AML-193 (cell line): ENCODE data around the gene LEFTY2.
"Not testable (repeated sequence)": the region's sequence is repeated elsewhere in the genome, so short reads cannot be mapped to it uniquely, and the experiment has no call there.

ENCODE experiments used
- DNase-seq, 2 experiments: peaks; one replicate each; lab custom pipeline; 2025; lab: John Stamatoyannopoulos, UW

LEFTY2 gene

GRCh38 chr1:225941187-225941941 lies at the start of gene LEFTY2:
Gene LEFTY2, minus strand, starts transcription at chr1:225941220. Its CDS starts 80 bp downstream, at chr1:225941140.
- DNase-seq: no peak

- DNase-seq: peak; percentile 48 to 67
Measured at GRCh38 chr1:225987491-225988316, 46.7 kb upstream of the LEFTY2 start.

GRCh38 chr1:225981714-225982113 lies 40.7 kb upstream of the LEFTY2 start:
- DNase-seq: no peak

DNA sequence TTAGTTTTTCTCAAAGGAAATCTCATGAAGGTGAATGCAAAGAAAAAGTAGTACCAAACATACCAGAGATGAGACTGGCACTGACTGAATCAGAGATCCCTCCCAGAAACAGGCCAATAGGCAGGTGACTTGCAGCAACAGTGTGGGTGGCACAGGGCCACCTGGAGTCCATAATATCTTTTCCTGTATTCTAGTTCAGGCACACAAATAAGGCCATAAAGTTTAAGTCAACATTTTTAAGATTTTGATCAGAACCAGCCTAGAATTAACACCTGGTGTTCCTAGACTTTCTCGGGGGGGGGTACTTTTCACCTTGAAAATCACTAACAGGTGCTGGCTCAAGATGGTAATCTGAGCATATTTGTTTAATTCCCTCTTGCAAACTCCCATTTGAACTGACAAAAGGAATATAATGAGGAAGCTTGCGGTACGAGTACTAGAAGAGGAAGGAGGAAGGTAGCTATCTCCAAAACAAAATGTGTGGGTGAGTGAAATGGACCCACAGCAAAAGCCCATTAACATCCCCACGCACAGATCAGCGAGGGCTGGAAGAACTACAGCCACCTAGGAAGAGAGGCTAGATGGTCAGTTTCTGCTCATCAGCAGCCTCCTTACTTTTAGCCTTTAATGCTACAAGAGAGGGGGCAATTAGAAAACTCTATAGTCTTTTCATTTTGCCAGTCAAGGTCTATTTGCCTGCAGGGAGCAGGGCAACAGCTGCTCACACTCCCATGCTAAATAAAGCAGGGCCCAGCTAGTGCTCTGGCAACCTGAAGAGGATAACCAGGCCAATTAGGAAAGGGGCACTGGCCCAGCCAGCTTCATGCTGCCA lies 39.2 kb upstream of the LEFTY2 start:
- DNase-seq: no peak

DNA sequence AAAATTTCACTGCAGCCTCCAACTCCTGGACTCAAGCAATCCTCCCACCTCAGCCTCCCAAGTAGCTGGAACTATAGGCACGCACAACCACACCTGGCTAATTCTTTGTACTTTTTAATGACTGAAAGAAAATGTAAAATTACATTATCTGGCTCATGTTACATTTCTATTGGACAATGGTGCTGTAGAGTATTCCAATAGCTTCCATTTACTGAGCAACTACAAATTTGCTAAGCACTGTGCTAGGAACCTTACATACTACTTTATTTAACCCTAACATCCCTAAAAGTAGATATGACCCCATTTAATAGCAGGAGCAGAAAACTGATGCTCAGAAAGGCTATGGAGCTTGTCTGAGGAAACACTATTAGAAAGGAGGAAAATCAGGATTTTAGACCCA lies 38.4 kb upstream of the LEFTY2 start:
- DNase-seq: no peak

GRCh38 chr1:225977937-225978748 lies 37.1 kb upstream of the LEFTY2 start:
- no peak for DNase-seq

GRCh38 chr1:225975146-225975545 lies 34.1 kb upstream of the LEFTY2 start:
- not testable (repeated sequence) for DNase-seq

- DNase-seq: no peak
Measured at GRCh38 chr1:225974454-225974853, 33.4 kb upstream of the LEFTY2 start.

DNA sequence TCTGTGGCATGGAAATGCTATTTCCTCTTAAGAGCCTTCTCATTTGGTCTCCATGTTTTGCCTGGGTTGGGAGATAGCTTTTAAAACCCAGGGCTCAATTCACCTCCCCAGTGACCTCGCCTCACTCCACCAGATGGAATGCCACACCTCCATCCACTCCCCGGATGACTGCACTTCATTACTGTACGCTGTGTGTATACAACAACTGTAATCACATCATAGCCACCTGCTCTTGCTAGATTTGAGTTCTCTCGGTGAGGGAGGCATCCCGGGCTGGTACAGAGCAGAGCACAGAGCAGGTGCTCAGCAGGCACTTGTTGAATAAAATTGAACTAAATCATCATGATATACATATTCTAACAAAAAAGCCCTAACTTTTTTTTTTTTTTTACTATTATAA lies 32.1 kb upstream of the LEFTY2 start:
- no peak for DNase-seq

- no peak for DNase-seq
Measured at GRCh38 chr1:225972344-225973152, 31.5 kb upstream of the LEFTY2 start.

- DNase-seq: not testable (repeated sequence)
Measured at GRCh38 chr1:225970592-225971157, 29.7 kb upstream of the LEFTY2 start.

DNA sequence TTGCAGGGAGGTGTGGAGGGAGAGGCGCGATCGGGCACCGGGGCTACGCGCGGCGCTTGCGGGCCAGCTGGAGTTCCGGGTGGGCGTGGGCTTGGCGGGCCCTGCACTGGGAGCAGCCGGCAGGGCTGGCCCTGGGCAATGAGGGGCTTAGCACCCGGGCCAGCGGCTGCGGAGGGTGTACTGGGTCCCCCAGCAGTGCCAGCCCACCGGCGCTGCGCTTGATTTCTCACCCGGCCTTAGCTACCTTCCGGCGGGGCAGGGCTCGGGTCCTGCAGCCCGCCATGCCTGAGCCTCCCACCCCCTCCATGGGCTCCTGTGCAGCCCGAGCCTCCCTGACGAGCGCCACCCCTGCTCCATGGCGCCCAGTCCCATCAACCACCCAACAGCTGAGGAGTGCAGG lies 28.7 kb upstream of the LEFTY2 start:
- DNase-seq: not testable (repeated sequence)

- DNase-seq: no peak
Measured at GRCh38 chr1:225965231-225965630, 24.2 kb upstream of the LEFTY2 start.

DNA sequence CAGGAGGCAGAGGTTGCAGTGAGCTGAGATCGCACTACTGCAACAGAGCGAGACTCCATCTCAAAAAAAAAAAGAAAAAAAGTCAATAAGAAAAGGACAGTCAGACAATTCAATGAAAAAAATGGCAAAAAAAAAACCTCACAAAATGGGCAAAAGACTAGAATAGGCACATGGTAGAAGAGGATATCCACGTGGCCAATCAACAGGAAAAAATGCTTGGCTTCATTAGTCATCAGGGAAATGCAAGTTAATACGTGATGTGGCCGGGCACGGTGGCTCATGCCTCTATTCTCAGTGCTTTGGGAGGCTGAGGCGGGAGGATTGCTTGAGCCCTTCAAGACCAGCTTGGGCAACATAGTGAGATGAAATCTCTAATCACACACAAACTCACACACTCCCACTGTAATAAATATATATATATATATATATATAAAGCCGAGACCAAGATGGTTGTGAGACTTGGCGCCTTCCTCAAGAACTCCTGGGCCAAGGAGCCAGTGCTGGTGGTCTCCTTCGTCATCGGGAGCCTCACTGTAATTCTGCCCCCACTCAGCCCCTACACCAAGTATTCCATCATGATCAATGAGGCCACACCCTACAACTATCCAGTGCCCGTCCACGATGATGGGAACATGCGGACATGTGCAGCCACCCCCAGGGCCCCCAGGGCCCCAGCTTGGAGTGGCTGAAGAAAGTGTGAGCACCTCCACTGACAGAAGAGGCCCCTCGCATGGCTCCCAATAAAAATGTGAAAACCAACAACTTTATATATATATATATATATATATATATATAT lies 22.9 kb upstream of the LEFTY2 start:
- DNase-seq: no peak

DNA sequence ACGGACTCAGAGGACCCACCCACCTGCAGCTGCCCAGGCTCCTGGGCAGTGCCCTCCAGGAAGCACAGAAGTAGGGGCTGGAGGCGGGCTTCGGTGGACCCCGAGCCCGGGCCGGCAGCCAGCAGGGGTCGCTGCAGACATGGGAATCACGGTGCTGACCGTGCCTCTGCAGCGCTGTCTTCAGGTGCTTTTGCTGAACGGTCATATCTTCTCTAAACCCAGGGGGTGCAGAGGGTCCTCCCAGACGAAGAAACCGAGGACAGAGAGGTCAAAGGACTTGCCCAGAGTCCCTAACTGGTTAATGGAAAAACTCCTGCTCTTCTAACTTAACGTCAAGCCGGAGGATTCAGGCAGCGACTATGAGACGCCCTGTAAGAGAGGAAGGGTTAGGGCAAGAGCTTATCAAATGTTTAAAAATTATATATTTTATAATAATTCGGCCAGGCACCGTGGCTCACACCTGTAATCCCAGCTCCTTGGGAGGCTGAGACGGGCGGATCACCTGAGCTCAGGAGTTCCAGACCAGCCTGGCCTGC lies 21.5 kb upstream of the LEFTY2 start:
- DNase-seq: no peak

DNA sequence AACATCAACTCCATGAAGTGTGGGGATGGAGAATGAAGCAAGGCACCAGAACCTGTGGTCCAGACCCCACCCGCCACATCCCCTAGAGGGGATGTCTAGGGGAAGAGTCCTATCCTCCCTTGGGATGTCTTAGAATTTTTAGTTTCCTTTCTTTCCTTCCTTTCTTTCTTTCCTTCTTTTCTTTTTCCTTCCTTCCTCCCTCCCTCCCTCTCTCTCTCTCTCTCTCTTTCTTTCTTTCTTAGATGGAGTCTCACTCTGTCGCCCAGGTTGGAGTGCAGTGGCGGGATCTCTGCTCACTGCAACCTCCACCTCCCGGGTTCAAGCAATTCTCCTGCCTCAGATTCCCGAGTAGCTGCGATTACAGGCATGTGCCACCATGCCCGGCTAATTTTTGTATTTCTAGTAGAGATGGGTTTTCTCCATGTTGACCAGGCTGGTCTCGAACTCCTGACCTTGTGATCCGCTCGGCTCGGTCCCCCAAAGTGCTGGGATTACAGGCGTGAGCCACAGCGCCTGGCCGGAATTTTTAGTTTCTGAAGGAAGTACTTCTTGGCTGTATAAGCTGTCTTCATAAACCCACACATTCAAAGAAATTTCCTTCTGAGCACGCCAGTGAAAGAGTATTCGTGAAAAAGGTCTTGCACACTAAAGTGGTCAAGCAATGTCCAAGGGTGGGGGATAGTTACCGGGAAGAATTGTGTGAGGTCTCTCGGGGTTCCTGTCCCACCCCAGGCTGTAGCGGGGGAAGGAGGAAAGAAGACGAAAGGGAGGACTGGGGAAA lies 20.8 kb upstream of the LEFTY2 start:
- DNase-seq: no peak

GRCh38 chr1:225958041-225958440 lies 17.0 kb upstream of the LEFTY2 start:
- no peak for DNase-seq

DNA sequence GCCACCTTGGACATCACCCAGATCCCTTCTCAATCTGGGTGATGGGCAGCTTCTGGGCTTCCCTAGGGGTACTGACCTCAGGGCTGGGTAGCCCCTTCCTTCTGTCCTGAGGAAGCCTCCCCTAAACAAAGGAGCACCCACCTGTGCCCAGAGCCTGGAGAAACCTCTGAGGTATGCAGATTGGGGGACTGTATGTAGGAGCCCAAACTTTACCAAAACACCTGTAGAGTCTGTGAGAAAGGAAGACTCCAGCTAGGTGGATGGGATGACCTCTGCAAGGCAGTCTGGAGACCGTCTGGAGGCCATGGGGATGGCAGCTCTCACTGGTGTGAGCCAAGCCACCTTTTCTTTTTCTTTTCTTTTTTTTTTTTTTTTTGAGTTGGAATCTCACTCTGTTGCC lies 13.7 kb upstream of the LEFTY2 start:
- no peak for DNase-seq
